NOMO-1 treated with dmso at 0.1 percent for 144 hours (cell line): ENCODE data around the gene PIEZO2.
"Not testable (repeated sequence)": the region's sequence is repeated elsewhere in the genome, so short reads cannot be mapped to it uniquely, and the experiment has no call there.

Experiments
- DNase-seq: peaks from one replicate; lab custom pipeline; 2025; ENCODE audit not compliant: unreplicated experiment; lab: John Stamatoyannopoulos, UW

Gene PIEZO2

GRCh38 chr18:10642915-10643524 is 506.3 kb downstream of the PIEZO2 start:
- DNase-seq = not testable (repeated sequence)

DNA sequence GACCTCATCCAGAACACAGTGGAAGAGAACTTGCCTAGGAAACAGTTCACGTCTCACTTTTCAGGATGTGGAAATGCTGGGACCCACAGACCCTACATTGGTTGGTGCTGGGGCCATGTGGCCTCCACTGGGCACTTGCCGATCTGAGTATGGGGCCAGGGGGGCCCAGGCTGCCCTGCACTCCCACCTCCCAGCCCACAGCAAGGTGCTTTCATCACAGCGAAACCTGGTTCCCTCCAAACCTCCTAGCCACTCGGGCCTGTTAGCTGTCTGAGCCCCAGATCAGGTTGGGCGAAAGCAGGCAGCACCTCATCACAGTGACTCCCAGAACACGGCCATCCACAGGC is 510.9 kb downstream of the PIEZO2 start:
- not testable (repeated sequence) for DNase-seq

GRCh38 chr18:10637858-10638538 is 511.4 kb downstream of the PIEZO2 start:
- DNase-seq = not testable (repeated sequence)

DNA sequence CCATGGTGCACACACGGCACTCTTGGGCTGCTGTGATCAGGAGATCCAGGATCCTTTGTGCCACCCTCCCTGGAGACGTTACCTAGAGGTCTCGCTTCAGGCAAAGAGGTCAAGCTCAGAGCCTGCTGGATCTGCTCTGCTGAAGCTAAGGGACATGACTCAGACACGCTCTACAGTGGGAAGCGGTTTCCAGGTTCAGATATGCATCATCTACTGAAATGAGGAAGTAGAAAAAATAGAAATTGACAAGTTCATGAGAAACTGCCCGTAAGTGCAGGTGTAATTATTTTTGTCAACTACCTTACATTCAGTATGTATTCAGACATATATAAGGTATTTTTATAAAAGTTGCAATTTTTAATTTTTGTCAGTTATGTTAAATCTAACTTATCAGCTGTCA is 520.3 kb downstream of the PIEZO2 start:
- not testable (repeated sequence) for DNase-seq

- DNase-seq = not testable (repeated sequence)
Measured at GRCh38 chr18:10626606-10627213, 522.7 kb downstream of the PIEZO2 start.

GRCh38 chr18:10623606-10624005 is 525.8 kb downstream of the PIEZO2 start:
- DNase-seq = not testable (repeated sequence)

- not testable (repeated sequence) for DNase-seq
Measured at GRCh38 chr18:10622982-10623381, 526.4 kb downstream of the PIEZO2 start.

- not testable (repeated sequence) for DNase-seq
Measured at GRCh38 chr18:10620670-10621329, 528.6 kb downstream of the PIEZO2 start.
